ENCODE data around the gene SERHL2. TPM values are rescaled to one million over a fixed set of nuclear protein-coding genes. Genes with fewer than 3 reads are reported as not detected.

The SERHL2 gene
- total and polyA plus RNA-seq, 2 experiments from 2014 or later = 1.5 to 2.1 TPM

DNA sequence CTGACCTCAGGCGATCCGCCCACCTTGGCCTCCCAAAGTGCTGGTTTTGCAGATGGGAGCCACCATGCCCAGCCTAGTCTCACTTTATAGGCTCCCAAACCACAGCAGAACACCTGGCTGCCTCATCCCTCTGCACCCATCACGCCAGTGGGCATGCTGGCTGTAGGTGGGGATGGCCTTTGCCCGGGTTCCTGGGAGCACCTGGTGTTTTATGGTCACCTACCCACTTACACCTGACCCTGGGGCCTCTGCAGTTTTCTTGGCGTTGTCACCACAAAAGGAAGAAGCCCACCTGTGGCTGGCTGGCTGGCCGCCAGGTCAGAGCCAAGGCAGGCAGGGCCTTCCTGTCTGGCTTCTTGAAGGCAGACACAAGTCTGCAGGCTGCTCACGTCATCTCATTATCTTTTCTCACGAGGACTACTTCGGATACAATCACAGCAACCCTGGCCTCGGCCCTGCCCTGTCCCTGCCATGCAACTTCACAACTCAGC lies 42.3 kb upstream of the SERHL2 start:
- peak overlapping the region; percentile 39; the same call in 1 of the 2 replicates for H3K27ac ChIP-seq (ENCODE audit: low read depth)
- ATAC-seq (no peak), DNase-seq (ENCODE audit: low spot score) (no peak)

More for the DNA sequence above, 42.3 kb upstream of the SERHL2 start:
- H3K79me2 ChIP-seq (replicated peaks; ENCODE audit: insufficient read depth) = no peaks in the 10 kb centered on the region
- Mint-ChIP-seq H3K27ac (peak overlapping the region; percentile 74), H3K4me3 (no peak overlapping the region; the same call in 2 of the 3 replicates), H3K27me3 (ENCODE audit: insufficient read depth, low read depth, poor library complexity) (peaks cover 22% of the 10 kb centered on the region), H3K36me3 (ENCODE audit: low read depth) (peaks cover 35% of the 10 kb centered on the region), H3K9me3 (no peaks in the 10 kb centered on the region; the same call in 2 of the 3 replicates), H3K4me1 (peaks cover 34% of the 10 kb centered on the region)
- TF ChIP-seq ZNF462 (CRISPR knock-in tag; IDR thresholded peaks at IDR 0.05) (no peak), ZNF114 (CRISPR knock-in tag; IDR thresholded peaks at IDR 0.05) (no peak), JUNB (IDR thresholded peaks at IDR 0.05; ENCODE audit: unreplicated experiment) (no peak), POLR2AphosphoS5 (IDR thresholded peaks at IDR 0.05; ENCODE audit: low read depth) (peak; percentile 28; the same call in 1 of the 2 replicates), NANOG (IDR thresholded peaks at IDR 0.05; ENCODE audit: borderline replicate concordance) (no peak), EZH2phosphoT487 (IDR thresholded peaks at IDR 0.05; ENCODE audit: unreplicated experiment) (no peak)
- TF ChIP-seq, protein P1, sequence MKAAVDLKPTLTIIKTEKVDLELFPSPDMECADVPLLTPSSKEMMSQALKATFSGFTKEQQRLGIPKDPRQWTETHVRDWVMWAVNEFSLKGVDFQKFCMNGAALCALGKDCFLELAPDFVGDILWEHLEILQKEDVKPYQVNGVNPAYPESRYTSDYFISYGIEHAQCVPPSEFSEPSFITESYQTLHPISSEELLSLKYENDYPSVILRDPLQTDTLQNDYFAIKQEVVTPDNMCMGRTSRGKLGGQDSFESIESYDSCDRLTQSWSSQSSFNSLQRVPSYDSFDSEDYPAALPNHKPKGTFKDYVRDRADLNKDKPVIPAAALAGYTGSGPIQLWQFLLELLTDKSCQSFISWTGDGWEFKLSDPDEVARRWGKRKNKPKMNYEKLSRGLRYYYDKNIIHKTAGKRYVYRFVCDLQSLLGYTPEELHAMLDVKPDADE (IDR thresholded peaks at IDR 0.05) = no peak
- H3K36me3 ChIP-seq (ENCODE audit: insufficient read depth) = no peaks in the 10 kb centered on the region
- H4K20me1 ChIP-seq (replicated peaks; ENCODE audit: insufficient read depth) = no peaks in the 10 kb centered on the region; the same call in 1 of the 2 replicates
- peaks cover 15% of the 10 kb centered on the region for H3K4me1 ChIP-seq (ENCODE audit: insufficient read depth)
- H2AFZ ChIP-seq = no peak overlapping the region
- no peak overlapping the region for H3K4me2 ChIP-seq
- H3K9me2 ChIP-seq (ENCODE audit: insufficient read depth) = no peaks in the 10 kb centered on the region
- H3K27me3 ChIP-seq (ENCODE audit: insufficient read depth) = no peaks in the 10 kb centered on the region
- no peak overlapping the region for H3K4me3 ChIP-seq
- peaks cover 33% of the 10 kb centered on the region for H3F3A ChIP-seq (replicated peaks; ENCODE audit: low read depth)

Measured in GM23338 (cell line).